Glomerular endothelial cell (primary cell): ENCODE results near the gene CYP39A1. TPM values are rescaled to one million over a fixed set of nuclear protein-coding genes. Genes with fewer than 3 reads are reported as not detected.

Source experiments
- DNase-seq: peaks from one replicate; pipeline ENCODE4 v3.0.0-alpha.2; 2011; ENCODE audit warnings: low read depth, low spot score; ENCODE audit errors: extremely low read depth
- total RNA-seq: library from RNA; depleted of rRNA; stranded (reverse); fragments of >200 nt; gene quantifications from 2 replicates; pipeline ENCODE4 v1.2.3, GENCODE V29; 2015

CYP39A1 gene
- total RNA-seq, 1 donor from 2014 or later = 1.9 TPM

GRCh38 chr6:46521464-46521971 is 131.1 kb downstream of the CYP39A1 start:
- no peak for DNase-seq

GRCh38 chr6:46517202-46517601 is 135.4 kb downstream of the CYP39A1 start:
- no peak for DNase-seq

GRCh38 chr6:46513533-46513932 is 139.1 kb downstream of the CYP39A1 start:
- no peak for DNase-seq

- DNase-seq = no peak
Observed at GRCh38 chr6:46511320-46511719, 141.3 kb downstream of the CYP39A1 start.

- DNase-seq = no peak
Observed at GRCh38 chr6:46510651-46511050, 142.0 kb downstream of the CYP39A1 start.

- DNase-seq = no peak
Observed at GRCh38 chr6:46509981-46510510, 142.6 kb downstream of the CYP39A1 start.

GRCh38 chr6:46509063-46509462 is 143.6 kb downstream of the CYP39A1 start:
- DNase-seq = no peak

GRCh38 chr6:46507426-46507825 is 145.2 kb downstream of the CYP39A1 start:
- no peak for DNase-seq

- DNase-seq = no peak
Observed at GRCh38 chr6:46505693-46506512, 146.7 kb downstream of the CYP39A1 start.

GRCh38 chr6:46504242-46504641 is 148.4 kb downstream of the CYP39A1 start:
- no peak for DNase-seq

GRCh38 chr6:46502486-46503119 is 150.0 kb downstream of the CYP39A1 start:
- DNase-seq = no peak

- DNase-seq = no peak
Observed at GRCh38 chr6:46501136-46502089, 151.2 kb downstream of the CYP39A1 start.

- no peak for DNase-seq
Observed at GRCh38 chr6:46500382-46500781, 152.2 kb downstream of the CYP39A1 start.

Other genes starting within 250 kb of the CYP39A1 start
- 5.7 and 10.0 TPM in 2 replicates for gene RCAN2, start 161.4 kb downstream of the CYP39A1 start, total RNA-seq
- 2.2 and 2.6 TPM in 2 replicates for gene SLC25A27, start 157 bp upstream of the CYP39A1 start, total RNA-seq
- 0.12 TPM in 1 of 2 replicates, not detected in the other for gene TDRD6, start 35.1 kb upstream of the CYP39A1 start, total RNA-seq
- 0.10 TPM in 1 of 2 replicates, not detected in the other for gene PLA2G7, start 82.6 kb upstream of the CYP39A1 start, total RNA-seq
- not detected in 2 replicates for gene ANKRD66, start 94.1 kb upstream of the CYP39A1 start, total RNA-seq
- not detected in 2 replicates for gene MEP1A, start 140.6 kb upstream of the CYP39A1 start, total RNA-seq